Coronary artery (tissue), 2 donors: ENCODE measurements around the gene DQX1.

ENCODE experiments used
- DNase-seq: peaks from one replicate; pipeline ENCODE4 v3.0.0-alpha.2; 2017; ENCODE audit warnings: low spot score
- H3K27ac ChIP-seq, 2 donors: fragments of 200-600 bp; sonication (generic); one replicate each; pipeline ENCODE4 v1.5.1; 2016 to 2019
- H3K4me3 ChIP-seq: fragments of 200-600 bp; sonication (generic); 2 replicates; pipeline ENCODE4 v1.5.1; 2016; ENCODE audit warnings: mild to moderate bottlenecking, moderate library complexity
- CTCF ChIP-seq: fragments of 200-600 bp; sonication (generic); IDR thresholded peaks from one replicate; pipeline ENCODE4 v1.5.1; 2019; ENCODE audit warnings: antibody characterized with exemption

The DQX1 gene

DNA sequence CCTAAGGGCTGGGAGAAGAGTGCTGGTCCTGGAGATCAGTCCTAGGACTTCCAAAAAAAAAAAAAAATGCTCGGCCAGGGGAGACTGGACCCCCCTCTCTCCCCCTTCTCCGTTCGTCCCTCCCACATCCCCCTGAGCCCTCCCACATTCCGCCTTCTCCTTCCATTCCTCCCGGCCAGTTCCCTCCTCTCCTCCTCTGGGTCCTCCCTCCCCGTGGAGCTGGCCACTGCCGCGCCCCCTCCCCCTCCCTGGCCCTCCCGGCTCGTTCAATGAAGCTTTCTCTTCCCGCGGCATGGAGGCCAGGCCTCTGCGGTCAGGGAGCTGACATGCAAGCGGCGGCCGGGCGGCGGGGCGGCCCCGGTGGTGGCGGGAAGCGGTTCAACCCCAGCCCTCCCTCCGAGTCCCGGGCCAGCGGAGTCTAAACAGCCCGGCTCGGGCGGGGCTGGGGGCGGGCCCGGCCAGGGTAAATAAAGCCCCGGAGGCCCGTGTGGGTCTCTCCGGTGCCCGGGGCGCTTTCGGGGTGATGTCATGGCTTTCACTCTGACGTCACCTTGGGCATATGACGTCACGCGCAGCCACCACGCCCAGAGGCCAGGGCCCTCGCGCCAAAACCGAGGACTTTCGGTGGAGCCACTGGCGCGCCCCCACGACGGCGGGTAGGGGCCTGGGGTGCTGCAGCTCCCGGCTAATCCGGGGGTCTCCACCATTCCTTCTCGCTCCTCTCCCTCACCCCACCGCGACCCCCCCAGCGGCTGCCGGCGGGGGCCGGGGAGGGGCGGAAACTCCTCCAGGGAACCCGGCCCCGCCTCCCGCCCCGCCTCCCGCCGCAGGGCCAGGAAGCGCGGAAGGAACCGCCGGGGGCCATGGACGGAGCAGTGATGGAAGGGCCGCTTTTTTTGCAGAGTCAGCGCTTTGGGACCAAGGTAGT, 28.1 kb upstream of the DQX1 start, which contains the start of the genes DOK1 and LOXL3:
TSS of gene DOK1 (plus strand) at position 829 of the 928 bp plus-strand sequence. CDS start at position 864, 35 bp downstream.
TSS of gene LOXL3 (minus strand) at position 51 of the 928 bp plus-strand sequence. CDS start 1,308 bp downstream, outside the sequence.
- no peak for TF ChIP-seq CTCF
- Histone ChIP-seq H3K27ac (peak within 1 kb of the TSS; percentile 82 to 99), H3K4me3 (peak within 1 kb of the TSS; percentile 98)
- DNase-seq: peak; percentile 91

DNA sequence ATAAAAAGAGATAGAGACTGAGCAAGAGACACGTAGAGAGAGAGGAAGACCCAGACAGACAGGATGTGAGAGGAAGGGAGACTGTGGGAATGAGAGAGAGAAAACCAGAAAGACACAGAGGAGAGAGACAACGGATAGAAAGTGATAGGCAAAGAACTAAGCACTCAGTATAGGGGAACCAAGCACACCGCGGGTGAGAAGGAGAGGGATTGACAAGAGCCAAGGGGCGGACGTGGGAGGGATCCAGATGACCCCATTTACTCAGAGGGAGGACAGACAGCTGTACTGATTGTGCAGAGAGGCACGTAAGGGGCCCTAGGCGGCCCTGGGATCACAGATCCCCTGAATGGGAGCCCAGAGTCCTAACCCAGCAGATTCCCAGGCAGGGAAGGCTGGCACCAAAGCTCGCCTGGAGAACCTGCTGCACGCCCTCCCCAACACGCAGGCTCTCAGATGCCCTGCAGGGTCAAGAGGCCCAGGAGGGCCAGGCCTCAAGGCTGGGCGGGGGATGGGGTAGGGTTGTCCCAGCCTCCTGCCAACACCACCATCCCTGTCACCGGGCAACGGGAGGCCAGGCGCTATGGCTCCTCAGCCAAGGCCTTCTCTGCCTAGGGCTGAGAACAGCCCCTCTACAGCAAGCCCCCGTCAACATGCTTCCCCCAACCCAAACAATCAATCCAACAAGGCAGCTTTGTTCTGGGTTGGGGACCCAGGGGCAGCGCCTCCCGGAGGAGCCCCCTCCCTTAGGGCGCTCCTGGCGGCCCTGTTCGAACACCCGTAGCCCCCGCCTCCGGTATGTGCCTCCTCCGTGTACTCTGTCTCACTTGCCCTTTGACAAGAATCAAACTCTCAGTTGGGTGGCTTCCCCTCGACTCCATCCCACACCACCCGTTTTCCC, 27.1 kb upstream of the DQX1 start:
- peak overlapping the region; percentile 98 for H3K4me3 ChIP-seq
- peak; percentile 79 for DNase-seq

GRCh38 chr2:74551942-74552913, 26.2 kb upstream of the DQX1 start:
- DNase-seq: peak; percentile 68
- Histone ChIP-seq H3K4me3 (no peak overlapping the region), H3K27ac (no peak overlapping the region)
- TF ChIP-seq CTCF: no peak

More for the DNA sequence above, 27.1 kb upstream of the DQX1 start:
- peak overlapping the region; percentile 82 to 99 for H3K27ac ChIP-seq
- no peak for TF ChIP-seq CTCF

DNA sequence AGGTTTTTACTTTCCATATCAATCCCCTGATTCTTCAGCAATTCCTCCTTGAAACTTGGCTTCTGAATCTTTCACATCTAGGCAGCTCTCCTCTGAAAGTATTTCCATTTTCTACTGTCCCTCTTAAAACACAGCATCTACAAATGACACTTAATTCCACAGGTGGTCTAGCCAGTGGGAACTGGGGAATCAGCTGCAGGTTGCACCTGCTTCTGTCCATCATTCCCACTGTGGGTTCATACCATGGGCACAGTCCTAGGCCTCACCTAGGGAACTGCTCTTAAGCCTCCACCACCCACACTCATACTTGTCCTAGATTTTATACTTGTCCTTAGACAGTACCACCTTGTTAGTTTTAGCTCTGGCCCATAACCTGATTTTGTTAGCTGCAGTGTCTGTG, 25.5 kb upstream of the DQX1 start:
- DNase-seq: peak; percentile 22
- Histone ChIP-seq H3K4me3 (no peak overlapping the region), H3K27ac (no peak overlapping the region)
- TF ChIP-seq CTCF: no peak

DNA sequence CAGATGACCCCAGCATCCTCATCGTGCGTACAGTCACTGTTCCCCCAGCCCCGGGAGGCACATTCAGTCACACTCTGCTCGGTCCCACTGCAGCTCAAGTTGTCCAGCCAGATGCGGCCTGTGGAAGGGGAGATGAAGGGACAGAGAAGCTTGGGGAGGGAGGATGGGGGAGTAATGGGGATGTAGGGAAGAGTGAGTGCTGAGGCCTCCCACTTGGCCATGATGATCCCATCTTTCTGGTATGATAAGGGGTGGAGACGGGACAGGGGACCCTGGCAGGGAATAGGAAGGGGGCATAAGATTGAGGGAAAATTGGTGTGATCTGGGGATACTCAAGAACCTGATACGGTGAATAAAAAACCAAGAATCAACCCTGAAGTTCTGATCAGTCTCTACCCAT, 24.2 kb upstream of the DQX1 start:
- H3K27ac ChIP-seq: no peak overlapping the region
- no peak for TF ChIP-seq CTCF

More for the DNA sequence above, 24.2 kb upstream of the DQX1 start:
- H3K4me3 ChIP-seq: no peak overlapping the region
- DNase-seq: no peak
